ENCODE measurements around the gene ZNF106. TPM values are rescaled to one million over a fixed set of nuclear protein-coding genes. Genes with fewer than 3 reads are reported as not detected.

The ZNF106 gene
- total RNA-seq, 6 experiments from 2014 or later: 17.5 to 24.5 (median 20.0) TPM

DNA sequence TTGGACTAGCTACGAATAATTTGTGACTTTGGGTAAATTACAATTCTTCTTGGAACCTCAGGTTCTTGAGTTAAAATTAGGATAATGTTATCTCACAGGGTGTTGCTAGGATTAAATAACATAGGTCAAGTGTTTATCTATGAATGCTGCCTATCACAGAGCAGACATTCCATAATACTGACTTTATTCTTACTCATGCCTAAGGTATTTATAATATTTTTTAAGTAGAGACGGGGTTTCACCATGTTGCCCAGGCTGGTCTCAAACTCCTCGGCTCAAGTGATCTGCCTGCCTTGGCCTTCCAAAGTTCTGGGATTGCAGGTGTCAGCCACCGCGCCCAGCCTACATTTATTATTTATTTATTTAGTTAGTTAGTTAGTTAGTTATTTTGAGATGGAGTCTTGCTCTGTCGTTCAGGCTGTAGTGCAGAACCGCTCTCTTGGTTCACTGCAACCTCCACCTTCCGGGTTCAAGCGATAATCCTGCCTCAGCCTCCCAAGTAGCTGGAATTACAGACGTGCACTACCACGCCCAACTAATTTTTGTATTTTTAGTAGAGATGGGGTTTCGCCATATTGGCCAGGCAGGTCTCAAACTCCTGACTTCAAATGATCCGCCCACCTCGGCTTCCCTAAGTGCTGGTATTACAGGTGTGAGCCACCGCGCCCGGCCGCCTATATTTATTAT, 741 bp upstream of the ZNF106 start:
- Histone ChIP-seq H3K4me3 (peak overlapping the region; percentile 77 to 87 (median 78)), H3K9me3 (no peaks in the 10 kb centered on the region), H3K4me1 (peaks cover 0 to 30% (median 4%) of the 10 kb centered on the region in 4 donors), H3K36me3 (no peaks in the 10 kb centered on the region), H3K27me3 (no peaks in the 10 kb centered on the region), H3K27ac (peak overlapping the region; percentile 92 to 95 (median 93))
- 85% methylated on average over 17 of the region's 18 CpGs for WGBS (ENCODE audit: insufficient coverage, low coverage, low lambda C conversion rate, missing lambda C conversion rate)
- DNase-seq (no peak), ATAC-seq (no peak)
- intact Hi-C loops (cut with DNase I): no loop called here
- no peak for TF ChIP-seq POLR2A (IDR thresholded peaks at IDR 0.05)

GRCh38 chr15:42490291-42490670, 660 bp downstream of the ZNF106 start:
- intact Hi-C loops (cut with DNase I): no loop called here
- H3K9me3 ChIP-seq: no peaks in the 10 kb centered on the region
- no peaks in the 10 kb centered on the region for H3K36me3 ChIP-seq
- no peak for ATAC-seq
- no peak for DNase-seq
- TF ChIP-seq, protein P1, sequence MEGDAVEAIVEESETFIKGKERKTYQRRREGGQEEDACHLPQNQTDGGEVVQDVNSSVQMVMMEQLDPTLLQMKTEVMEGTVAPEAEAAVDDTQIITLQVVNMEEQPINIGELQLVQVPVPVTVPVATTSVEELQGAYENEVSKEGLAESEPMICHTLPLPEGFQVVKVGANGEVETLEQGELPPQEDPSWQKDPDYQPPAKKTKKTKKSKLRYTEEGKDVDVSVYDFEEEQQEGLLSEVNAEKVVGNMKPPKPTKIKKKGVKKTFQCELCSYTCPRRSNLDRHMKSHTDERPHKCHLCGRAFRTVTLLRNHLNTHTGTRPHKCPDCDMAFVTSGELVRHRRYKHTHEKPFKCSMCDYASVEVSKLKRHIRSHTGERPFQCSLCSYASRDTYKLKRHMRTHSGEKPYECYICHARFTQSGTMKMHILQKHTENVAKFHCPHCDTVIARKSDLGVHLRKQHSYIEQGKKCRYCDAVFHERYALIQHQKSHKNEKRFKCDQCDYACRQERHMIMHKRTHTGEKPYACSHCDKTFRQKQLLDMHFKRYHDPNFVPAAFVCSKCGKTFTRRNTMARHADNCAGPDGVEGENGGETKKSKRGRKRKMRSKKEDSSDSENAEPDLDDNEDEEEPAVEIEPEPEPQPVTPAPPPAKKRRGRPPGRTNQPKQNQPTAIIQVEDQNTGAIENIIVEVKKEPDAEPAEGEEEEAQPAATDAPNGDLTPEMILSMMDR (IDR thresholded peaks at IDR 0.05): no peak
- TF ChIP-seq POLR2A (IDR thresholded peaks at IDR 0.05): no peak
- H3K4me3 ChIP-seq: peak overlapping the region; percentile 77 to 87 (median 78)
- H3K27ac ChIP-seq: peak overlapping the region; percentile 92 to 95 (median 93)
- peaks cover 0 to 25% (median 0%) of the 10 kb centered on the region in 4 donors for H3K4me1 ChIP-seq
- H3K27me3 ChIP-seq: no peaks in the 10 kb centered on the region
- 4% methylated on average over 11 of the region's 11 CpGs for WGBS (ENCODE audit: insufficient coverage, low coverage, low lambda C conversion rate, missing lambda C conversion rate)

GRCh38 chr15:42483677-42484076, 7.3 kb downstream of the ZNF106 start:
- Histone ChIP-seq H3K4me3 (no peak overlapping the region), H3K27ac (no peak overlapping the region), H3K36me3 (no peaks in the 10 kb centered on the region), H3K4me1 (peaks cover 0 to 4% (median 0%) of the 10 kb centered on the region in 4 donors), H3K9me3 (no peaks in the 10 kb centered on the region), H3K27me3 (no peaks in the 10 kb centered on the region)
- DNase-seq: no peak
- intact Hi-C loops (cut with DNase I): no loop called here
- WGBS (ENCODE audit: insufficient coverage, low coverage, low lambda C conversion rate, missing lambda C conversion rate): 100% methylated on average over 1 of the region's 1 CpG
- TF ChIP-seq, protein P1 (IDR thresholded peaks at IDR 0.05): no peak
- no peak for TF ChIP-seq POLR2A (IDR thresholded peaks at IDR 0.05)
- ATAC-seq: peak in 1 of 4 donors; percentile 11

DNA sequence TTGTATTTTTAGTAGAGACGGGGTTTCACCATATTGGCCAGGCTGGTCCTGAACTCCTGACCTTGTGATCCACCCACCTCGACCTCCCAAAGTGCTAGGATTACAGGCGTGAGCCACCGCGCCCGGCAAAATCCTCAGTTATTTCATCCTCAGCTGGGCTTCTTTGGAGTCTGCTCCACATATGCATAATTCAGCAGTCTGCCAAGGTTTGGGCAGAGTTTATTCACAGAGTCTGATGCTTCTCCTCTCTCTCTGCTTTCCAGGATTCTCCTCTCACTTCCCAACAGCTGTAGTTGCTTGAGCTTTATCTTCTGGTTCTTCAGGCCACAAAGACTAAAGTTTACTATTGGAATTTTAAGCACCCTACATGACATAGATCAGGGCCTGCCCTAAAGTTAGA, 8.2 kb downstream of the ZNF106 start:
- H3K27me3 ChIP-seq: no peaks in the 10 kb centered on the region
- H3K27ac ChIP-seq: no peak overlapping the region
- intact Hi-C loops (cut with DNase I): no loop called here
- ATAC-seq (no peak), DNase-seq (no peak)
- no peak for TF ChIP-seq POLR2A (IDR thresholded peaks at IDR 0.05)
- TF ChIP-seq, protein P1 (IDR thresholded peaks at IDR 0.05): no peak
- H3K4me3 ChIP-seq: no peak overlapping the region
- no peaks in the 10 kb centered on the region for H3K9me3 ChIP-seq
- no peaks in the 10 kb centered on the region for H3K36me3 ChIP-seq
- WGBS (ENCODE audit: insufficient coverage, low coverage, low lambda C conversion rate, missing lambda C conversion rate): 98% methylated on average over 6 of the region's 6 CpGs
- peaks cover 0 to 4% (median 0%) of the 10 kb centered on the region in 4 donors for H3K4me1 ChIP-seq

DNA sequence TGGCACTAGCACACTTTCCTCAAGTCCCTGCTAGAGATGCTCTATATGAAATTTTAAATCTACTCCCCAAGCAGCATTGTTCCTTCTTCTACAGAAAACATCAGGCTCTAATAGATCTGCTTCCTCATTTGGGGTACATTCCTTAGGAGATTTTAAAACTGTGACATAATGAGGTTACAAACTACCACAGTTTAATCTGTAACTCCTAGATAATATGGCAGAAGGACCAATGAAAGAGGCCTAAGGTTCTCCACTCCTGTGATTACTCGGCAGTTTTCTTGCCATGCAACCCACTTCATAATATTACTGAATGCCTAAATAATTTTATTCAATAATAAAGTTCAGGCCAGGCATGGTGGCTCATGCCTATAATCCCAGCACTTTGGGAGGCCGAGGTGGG, 16.1 kb downstream of the ZNF106 start:
- TF ChIP-seq, protein P1 (IDR thresholded peaks at IDR 0.05): no peak
- no peak for TF ChIP-seq POLR2A (IDR thresholded peaks at IDR 0.05)
- H3K27me3 ChIP-seq: no peaks in the 10 kb centered on the region
- DNase-seq (no peak), ATAC-seq (peak in 1 of 4 donors; percentile 13)
- no peak overlapping the region for H3K27ac ChIP-seq
- 81% methylated on average over 2 of the region's 2 CpGs for WGBS (ENCODE audit: insufficient coverage, low coverage, low lambda C conversion rate, missing lambda C conversion rate)
- intact Hi-C loops (cut with DNase I): no loop called here
- no peaks in the 10 kb centered on the region for H3K9me3 ChIP-seq
- H3K4me3 ChIP-seq: no peak overlapping the region
- peaks cover 0 to 11% (median 0%) of the 10 kb centered on the region in 4 donors for H3K36me3 ChIP-seq
- H3K4me1 ChIP-seq: no peaks in the 10 kb centered on the region

Data from right lobe of liver (tissue), 6 donors.